NT2/D1 (cell line): ENCODE measurements around the gene FBXL2.

Experiments used
- SUZ12 ChIP-seq: IDR thresholded peaks from 2 replicates; pipeline ENCODE4 v1.6.1; 2011; ENCODE audit not compliant: insufficient read length, insufficient read depth; ENCODE audit errors: extremely low read depth
- YY1 ChIP-seq: IDR thresholded peaks from 2 replicates; pipeline ENCODE4 v1.6.1; 2011; ENCODE audit not compliant: insufficient read length, insufficient read depth
- ZNF274 ChIP-seq: IDR thresholded peaks from 2 replicates; pipeline ENCODE4 v1.6.1; 2011; ENCODE audit warnings: mild to moderate bottlenecking, low read depth, low read length

DNA sequence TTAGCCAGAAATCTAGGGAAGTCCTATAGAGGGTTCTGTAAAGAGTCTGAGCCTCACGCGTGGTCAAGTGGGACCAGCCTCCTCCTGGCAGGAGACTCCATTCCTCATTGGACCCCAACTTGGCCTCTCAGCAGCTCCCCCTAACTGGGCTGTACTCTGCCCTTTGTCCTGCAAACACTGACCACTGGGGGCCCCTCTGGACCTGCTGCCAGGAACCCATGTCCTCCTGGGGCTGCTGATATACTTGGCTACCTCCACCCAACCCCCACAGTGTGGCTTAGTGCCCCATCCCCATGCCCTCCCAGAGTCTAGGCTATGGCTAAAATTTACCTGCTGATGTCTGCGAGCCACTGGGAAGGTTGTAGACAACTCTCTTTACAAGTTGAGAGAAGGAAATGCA, 100.2 kb downstream of the FBXL2 start:
- TF ChIP-seq YY1: no peak
- TF ChIP-seq SUZ12: no peak
- no peak for TF ChIP-seq ZNF274
